GM10266 (cell line): ENCODE data around the gene GALNT10.

Experiments used
- DNase-seq: peaks from one replicate; pipeline ENCODE4 v3.0.0; 2012; ENCODE audit errors: extremely low spot score
- CTCF ChIP-seq: IDR thresholded peaks from 2 replicates; pipeline ENCODE4 v1.5.1; 2012; ENCODE audit warnings: mild to moderate bottlenecking, low read depth; ENCODE audit not compliant: control insufficient read depth, insufficient read depth; ENCODE audit errors: missing control alignments

Gene GALNT10

GRCh38 chr5:154384480-154385235 lies 194.1 kb downstream of the GALNT10 start:
- DNase-seq = peak; percentile 78

GRCh38 chr5:154385236-154385512 lies 194.6 kb downstream of the GALNT10 start:
- no peak for TF ChIP-seq CTCF
- DNase-seq = no peak

More at GRCh38 chr5:154384480-154385235, 194.1 kb downstream of the GALNT10 start:
- TF ChIP-seq CTCF = no peak

- TF ChIP-seq CTCF = no peak
- no peak for DNase-seq
Observed at GRCh38 chr5:154386952-154387629, 196.6 kb downstream of the GALNT10 start.

- no peak for TF ChIP-seq CTCF
- no peak for DNase-seq
Observed at GRCh38 chr5:154388842-154389241, 198.3 kb downstream of the GALNT10 start.

GRCh38 chr5:154390096-154390495 lies 199.6 kb downstream of the GALNT10 start:
- no peak for DNase-seq
- TF ChIP-seq CTCF = no peak

- DNase-seq = no peak
- TF ChIP-seq CTCF = no peak
Observed at GRCh38 chr5:154390746-154391359, 200.3 kb downstream of the GALNT10 start.

- DNase-seq = no peak
- no peak for TF ChIP-seq CTCF
Observed at GRCh38 chr5:154391788-154392187, 201.3 kb downstream of the GALNT10 start.
